Neuron (in vitro differentiated cells): ENCODE measurements around the gene CORO1C.

Experiments used
- H2AFZ ChIP-seq: one replicate; pipeline ENCODE4 v1.6.1; 2013; ENCODE audit warnings: low read depth, mild to moderate bottlenecking, inconsistent platforms, low read length, moderate library complexity
- H3K27me3 ChIP-seq: one replicate; pipeline ENCODE4 v1.6.1; 2013; ENCODE audit warnings: low read length; ENCODE audit not compliant: insufficient read depth
- H3K36me3 ChIP-seq: one replicate; pipeline ENCODE4 v1.6.1; 2013; ENCODE audit warnings: low read length; ENCODE audit not compliant: insufficient read depth
- H3K4me1 ChIP-seq: one replicate; pipeline ENCODE4 v1.6.1; 2013; ENCODE audit warnings: low read length; ENCODE audit not compliant: insufficient read depth
- H3K4me3 ChIP-seq: 2 replicates; pipeline ENCODE4 v1.5.1; 2013; ENCODE audit warnings: mild to moderate bottlenecking, low read length, moderate library complexity
- H3K9me3 ChIP-seq: one replicate; pipeline ENCODE4 v1.6.1; 2013; ENCODE audit warnings: low read length

Gene CORO1C

GRCh38 chr12:108681317-108681716 lies 50.0 kb downstream of the CORO1C start:
- no peak overlapping the region for H3K4me3 ChIP-seq
- peaks cover 21% of the 10 kb centered on the region for H3K4me1 ChIP-seq
- peaks cover 16% of the 10 kb centered on the region for H3K36me3 ChIP-seq
- H2AFZ ChIP-seq = no peak overlapping the region
- no peaks in the 10 kb centered on the region for H3K27me3 ChIP-seq
- H3K9me3 ChIP-seq = no peaks in the 10 kb centered on the region

DNA sequence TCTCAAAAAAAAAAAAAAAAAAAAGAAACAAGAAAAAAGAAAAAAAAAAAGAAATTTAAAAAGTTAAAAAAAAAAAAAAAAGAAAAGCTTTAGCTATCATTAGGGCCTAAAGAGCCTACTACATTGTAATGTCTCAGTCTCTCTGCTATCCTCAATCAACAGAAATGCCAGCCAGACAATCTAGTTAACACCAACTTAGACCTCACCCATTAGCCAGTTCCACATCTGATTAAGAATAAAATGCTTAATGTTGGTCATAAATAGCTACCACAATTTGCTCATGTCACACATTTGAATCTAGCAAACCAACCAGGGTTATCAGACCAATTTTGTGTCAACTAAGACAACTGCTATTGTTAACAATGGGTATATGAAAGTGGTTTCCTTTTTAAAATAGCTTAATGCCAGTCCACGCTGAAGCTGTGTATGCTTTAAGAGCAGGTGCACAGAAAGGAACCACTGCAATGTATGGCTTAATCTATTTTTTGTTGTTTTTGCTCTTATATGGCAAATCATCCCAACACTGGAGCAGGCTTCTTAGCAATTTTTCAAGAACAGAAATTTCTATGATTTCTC lies 52.1 kb downstream of the CORO1C start:
- no peak overlapping the region for H2AFZ ChIP-seq
- H3K27me3 ChIP-seq = no peaks in the 10 kb centered on the region
- H3K9me3 ChIP-seq = no peaks in the 10 kb centered on the region
- H3K36me3 ChIP-seq = peaks cover 29% of the 10 kb centered on the region
- no peak overlapping the region for H3K4me3 ChIP-seq
- H3K4me1 ChIP-seq = peaks cover under 1% of the 10 kb centered on the region

- Histone ChIP-seq H3K27me3 (no peaks in the 10 kb centered on the region), H3K9me3 (no peaks in the 10 kb centered on the region), H3K4me3 (no peak overlapping the region), H3K36me3 (peaks cover 36% of the 10 kb centered on the region), H2AFZ (no peak overlapping the region), H3K4me1 (no peaks in the 10 kb centered on the region)
Measured at GRCh38 chr12:108678104-108678730, 53.1 kb downstream of the CORO1C start.

DNA sequence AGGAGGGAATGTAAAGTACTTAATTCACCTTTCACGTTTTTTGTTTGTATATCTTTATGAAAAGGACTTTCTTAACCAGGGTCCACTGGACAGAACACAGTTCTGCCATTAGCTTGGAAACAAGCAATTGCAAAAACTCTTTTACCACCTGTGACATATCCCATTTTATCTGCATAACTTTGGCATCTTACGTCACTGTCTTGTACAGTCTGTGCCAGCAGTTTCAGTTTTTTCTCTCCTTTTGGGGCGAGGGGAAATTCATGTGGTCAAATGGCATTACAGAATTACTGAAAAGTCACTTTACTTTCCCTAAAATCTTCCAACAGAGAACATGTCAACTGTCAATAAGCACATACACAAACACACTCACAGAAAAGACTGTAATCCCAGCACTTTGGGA lies 53.9 kb downstream of the CORO1C start:
- H3K4me3 ChIP-seq = no peak overlapping the region
- H2AFZ ChIP-seq = no peak overlapping the region
- no peaks in the 10 kb centered on the region for H3K4me1 ChIP-seq
- H3K36me3 ChIP-seq = peaks cover 39% of the 10 kb centered on the region
- no peaks in the 10 kb centered on the region for H3K27me3 ChIP-seq
- H3K9me3 ChIP-seq = no peaks in the 10 kb centered on the region

DNA sequence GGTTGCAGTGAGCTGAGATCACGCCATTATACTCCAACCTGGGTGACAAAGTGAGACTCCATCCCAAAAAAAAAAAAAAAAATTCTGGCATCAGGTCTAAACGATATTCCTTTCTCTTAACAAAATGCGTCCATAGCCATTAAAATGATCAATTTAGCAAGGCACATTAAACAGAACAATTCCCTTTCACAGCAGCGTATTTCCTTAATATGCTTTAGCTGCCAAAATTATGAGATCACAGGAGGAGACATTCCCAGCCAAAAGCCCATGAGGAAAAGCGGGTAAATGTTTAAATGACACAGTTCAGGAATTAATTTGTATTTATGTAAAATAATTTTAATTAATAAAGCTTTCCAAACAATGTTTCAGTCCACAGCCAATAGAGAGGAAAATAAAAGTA lies 54.6 kb downstream of the CORO1C start:
- no peak overlapping the region for H3K4me3 ChIP-seq
- H3K36me3 ChIP-seq = peaks cover 44% of the 10 kb centered on the region
- H2AFZ ChIP-seq = no peak overlapping the region
- H3K9me3 ChIP-seq = no peaks in the 10 kb centered on the region
- H3K4me1 ChIP-seq = no peaks in the 10 kb centered on the region
- H3K27me3 ChIP-seq = no peaks in the 10 kb centered on the region

DNA sequence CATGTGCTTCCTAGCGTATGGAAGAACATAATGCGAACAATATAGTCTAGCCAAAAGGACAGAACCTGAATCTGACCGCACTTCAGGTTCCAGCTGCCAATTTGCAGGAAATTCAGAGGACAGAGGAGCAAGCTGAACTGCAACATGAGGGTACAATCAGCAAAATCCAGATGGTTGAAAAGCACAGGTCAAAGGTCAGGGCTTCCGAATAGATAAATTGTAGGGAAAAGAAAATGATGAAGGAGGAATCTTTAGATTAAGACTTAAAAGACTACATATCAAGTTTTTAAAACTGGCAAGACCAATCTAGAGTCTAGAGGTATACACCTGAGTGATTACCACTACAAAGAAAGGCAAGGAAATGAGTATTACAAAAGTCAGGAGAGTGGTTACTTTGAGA lies 55.5 kb downstream of the CORO1C start:
- Histone ChIP-seq H3K36me3 (peaks cover 44% of the 10 kb centered on the region), H3K27me3 (no peaks in the 10 kb centered on the region), H3K9me3 (no peaks in the 10 kb centered on the region), H3K4me1 (no peaks in the 10 kb centered on the region), H3K4me3 (no peak overlapping the region), H2AFZ (no peak overlapping the region)

DNA sequence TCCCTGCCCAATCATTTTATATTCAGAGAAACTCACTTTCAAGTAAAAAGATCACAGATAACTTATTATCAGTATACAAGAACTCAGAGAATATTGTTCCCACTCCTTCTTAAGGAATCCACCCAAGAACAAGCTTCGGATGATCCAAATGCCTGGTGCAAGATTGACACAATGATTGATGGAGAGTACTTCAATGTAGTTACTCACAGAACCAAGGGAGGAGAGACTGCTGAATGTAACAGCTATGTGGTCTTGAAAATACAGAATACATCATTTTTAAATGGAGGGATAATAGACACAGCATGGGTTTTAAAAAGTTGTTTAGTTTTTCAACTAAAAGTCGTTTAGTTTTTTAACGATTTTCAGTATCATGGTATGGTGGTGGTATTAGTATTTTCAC lies 59.3 kb downstream of the CORO1C start:
- H3K36me3 ChIP-seq = peaks cover 31% of the 10 kb centered on the region
- no peak overlapping the region for H2AFZ ChIP-seq

GRCh38 chr12:108671110-108671509 lies 60.2 kb downstream of the CORO1C start:
- Histone ChIP-seq H3K36me3 (peaks cover 27% of the 10 kb centered on the region), H3K9me3 (no peaks in the 10 kb centered on the region), H2AFZ (no peak overlapping the region), H3K4me1 (peaks cover 9% of the 10 kb centered on the region), H3K27me3 (no peaks in the 10 kb centered on the region), H3K4me3 (no peak overlapping the region)

More for the DNA sequence above, 59.3 kb downstream of the CORO1C start:
- Histone ChIP-seq H3K4me3 (no peak overlapping the region), H3K4me1 (peaks cover 4% of the 10 kb centered on the region), H3K9me3 (no peaks in the 10 kb centered on the region), H3K27me3 (no peaks in the 10 kb centered on the region)

GRCh38 chr12:108670066-108670631 lies 61.2 kb downstream of the CORO1C start:
- Histone ChIP-seq H3K27me3 (no peaks in the 10 kb centered on the region), H3K36me3 (peaks cover 20% of the 10 kb centered on the region), H3K4me3 (no peak overlapping the region), H2AFZ (no peak overlapping the region), H3K4me1 (peaks cover 17% of the 10 kb centered on the region), H3K9me3 (no peaks in the 10 kb centered on the region)

GRCh38 chr12:108668542-108668941 lies 62.8 kb downstream of the CORO1C start:
- H3K9me3 ChIP-seq = no peaks in the 10 kb centered on the region
- no peak overlapping the region for H3K4me3 ChIP-seq
- no peak overlapping the region for H2AFZ ChIP-seq
- peaks cover 28% of the 10 kb centered on the region for H3K4me1 ChIP-seq
- peaks cover 11% of the 10 kb centered on the region for H3K36me3 ChIP-seq
- H3K27me3 ChIP-seq = no peaks in the 10 kb centered on the region

- H3K9me3 ChIP-seq = no peaks in the 10 kb centered on the region
- peaks cover 10% of the 10 kb centered on the region for H3K36me3 ChIP-seq
- no peak overlapping the region for H3K4me3 ChIP-seq
- H2AFZ ChIP-seq = no peak overlapping the region
- H3K27me3 ChIP-seq = no peaks in the 10 kb centered on the region
- peaks cover 28% of the 10 kb centered on the region for H3K4me1 ChIP-seq
Measured at GRCh38 chr12:108668063-108668462, 63.3 kb downstream of the CORO1C start.

DNA sequence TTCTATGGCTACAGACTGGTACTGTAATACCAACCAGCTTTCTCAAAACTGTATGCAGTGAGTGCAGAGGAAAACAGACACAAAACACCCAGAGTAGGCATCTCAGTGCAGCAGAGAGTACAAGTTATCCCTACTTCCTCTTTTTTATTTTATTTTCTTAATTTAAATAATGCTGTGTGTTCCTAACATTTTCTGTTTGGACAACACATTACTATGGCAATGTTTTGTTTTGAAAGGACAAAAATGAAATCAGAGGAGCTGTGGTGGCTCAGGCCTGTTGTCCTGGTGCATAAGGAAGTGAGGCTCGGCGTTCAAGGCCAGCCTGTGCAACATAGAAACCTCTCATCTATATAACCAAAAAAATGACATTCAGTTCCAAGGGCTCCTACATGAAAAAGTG lies 64.0 kb downstream of the CORO1C start:
- H3K27me3 ChIP-seq = no peaks in the 10 kb centered on the region
- peaks cover 7% of the 10 kb centered on the region for H3K36me3 ChIP-seq
- no peaks in the 10 kb centered on the region for H3K9me3 ChIP-seq
- peaks cover 28% of the 10 kb centered on the region for H3K4me1 ChIP-seq
- H2AFZ ChIP-seq = no peak overlapping the region
- H3K4me3 ChIP-seq = no peak overlapping the region

DNA sequence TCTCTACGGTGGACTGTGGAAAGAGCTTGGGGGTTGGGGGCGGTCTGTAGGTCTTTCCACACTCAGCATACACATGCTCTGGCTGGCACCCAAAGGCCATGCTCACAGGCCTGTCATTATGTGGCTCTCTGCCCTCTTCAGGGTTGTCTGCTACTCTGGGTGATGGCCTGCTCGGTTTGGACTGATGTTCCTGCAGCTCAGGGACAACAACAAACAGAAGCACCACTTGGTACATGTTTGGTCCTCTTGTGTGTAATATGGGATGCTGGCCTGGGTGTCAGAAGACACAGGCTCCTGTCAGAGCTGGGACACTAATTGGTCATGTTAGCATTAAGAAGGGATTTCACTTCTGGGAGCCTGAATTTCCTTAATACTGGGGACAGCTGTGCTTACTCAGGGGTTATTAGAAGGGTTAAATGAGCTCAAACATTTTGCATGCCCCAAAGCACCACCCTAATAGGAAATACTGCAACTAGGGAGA lies 64.9 kb downstream of the CORO1C start:
- H3K36me3 ChIP-seq = peaks cover 10% of the 10 kb centered on the region
- no peaks in the 10 kb centered on the region for H3K27me3 ChIP-seq
- H3K4me3 ChIP-seq = no peak overlapping the region
- H2AFZ ChIP-seq = no peak overlapping the region
- H3K9me3 ChIP-seq = no peaks in the 10 kb centered on the region
- peaks cover 28% of the 10 kb centered on the region for H3K4me1 ChIP-seq
